Stimulated activated CD4-positive, alpha-beta T cell treated with anti-CD3 and anti-CD28 coated beads, Interleukin-4, amount 100 ng/mL, for 4 hours (primary cell): ENCODE data around the gene OR1F1.
"Not testable (repeated sequence)": the region's sequence is repeated elsewhere in the genome, so short reads cannot be mapped to it uniquely, and the experiment has no call there.

Experiments
- DNase-seq, 2 experiments: peaks; one replicate each; pipeline ENCODE4 v3.0.0-alpha.2; 2020

The OR1F1 gene

GRCh38 chr16:3187798-3188674, at the start of gene OR1F1:
TSS of gene OR1F1 (plus strand) at chr16:3188204.
- DNase-seq = peak; percentile 45 to 58

- DNase-seq = no peak
Measured at GRCh38 chr16:3138342-3138741, 49.7 kb upstream of the OR1F1 start.

DNA sequence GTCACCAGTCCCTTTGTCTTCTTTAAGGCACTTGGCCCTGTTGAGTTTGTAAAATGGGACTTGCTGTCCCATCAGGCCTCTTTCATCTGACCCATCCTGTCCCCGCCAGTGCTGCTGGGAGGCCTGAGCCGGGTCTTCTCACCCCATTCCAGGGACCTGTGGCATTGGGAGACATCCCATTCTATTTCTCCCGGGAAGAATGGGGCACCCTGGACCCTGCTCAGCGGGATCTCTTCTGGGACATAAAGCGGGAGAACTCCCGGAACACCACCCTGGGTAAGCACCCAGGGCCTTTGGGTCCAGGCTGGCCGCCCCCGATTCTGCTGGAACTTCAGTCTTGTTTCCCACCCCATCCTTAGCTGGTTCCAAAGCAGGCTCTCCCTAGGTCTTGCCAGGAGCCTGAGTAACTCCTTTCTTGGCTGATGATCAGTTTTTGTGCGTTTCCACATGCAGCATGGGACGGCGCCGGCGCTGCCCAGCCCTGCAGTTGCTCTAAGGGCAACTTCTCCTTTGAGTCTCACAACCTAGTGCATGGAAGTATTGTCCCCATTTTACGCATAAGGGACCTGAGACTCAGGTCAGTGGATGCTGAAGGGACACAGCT, 49.1 kb upstream of the OR1F1 start:
- no peak for DNase-seq

GRCh38 chr16:3139561-3139960, 48.4 kb upstream of the OR1F1 start:
- DNase-seq = not testable (repeated sequence)

- DNase-seq = no peak
Measured at GRCh38 chr16:3140603-3141427, 47.2 kb upstream of the OR1F1 start.

DNA sequence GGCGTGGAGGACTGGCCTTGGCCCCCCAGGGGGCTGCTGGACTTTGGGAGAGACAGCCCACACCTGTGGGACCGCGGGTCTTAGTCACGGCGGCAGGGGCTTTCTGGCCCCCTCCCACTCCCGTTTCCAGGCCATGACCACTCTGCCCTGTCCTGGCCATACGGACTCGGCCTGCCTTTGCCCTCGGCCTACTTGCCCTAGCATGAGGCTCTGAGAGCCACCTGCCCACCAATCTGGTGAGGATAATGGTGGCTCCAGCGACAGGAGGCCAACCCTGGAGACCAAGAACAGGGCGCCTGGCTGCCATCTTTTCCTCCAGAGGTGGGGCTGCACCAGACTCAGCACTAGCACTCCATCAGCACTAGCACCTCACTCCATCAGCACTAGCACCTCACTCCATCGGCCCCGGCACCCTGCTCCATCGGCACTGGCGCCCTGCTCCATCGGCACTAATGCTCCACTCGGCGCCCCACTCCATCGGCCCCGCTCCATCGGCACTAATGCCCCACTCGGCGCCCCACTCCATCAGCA, 46.2 kb upstream of the OR1F1 start:
- DNase-seq = no peak

- DNase-seq = no peak
Measured at GRCh38 chr16:3142327-3142726, 45.7 kb upstream of the OR1F1 start.

- no peak for DNase-seq
Measured at GRCh38 chr16:3142770-3143169, 45.2 kb upstream of the OR1F1 start.

- DNase-seq = no peak
Measured at GRCh38 chr16:3143189-3143588, 44.8 kb upstream of the OR1F1 start.

- no peak for DNase-seq
Measured at GRCh38 chr16:3143598-3144320, 44.2 kb upstream of the OR1F1 start.

GRCh38 chr16:3144321-3144983, 43.6 kb upstream of the OR1F1 start:
- no peak for DNase-seq

DNA sequence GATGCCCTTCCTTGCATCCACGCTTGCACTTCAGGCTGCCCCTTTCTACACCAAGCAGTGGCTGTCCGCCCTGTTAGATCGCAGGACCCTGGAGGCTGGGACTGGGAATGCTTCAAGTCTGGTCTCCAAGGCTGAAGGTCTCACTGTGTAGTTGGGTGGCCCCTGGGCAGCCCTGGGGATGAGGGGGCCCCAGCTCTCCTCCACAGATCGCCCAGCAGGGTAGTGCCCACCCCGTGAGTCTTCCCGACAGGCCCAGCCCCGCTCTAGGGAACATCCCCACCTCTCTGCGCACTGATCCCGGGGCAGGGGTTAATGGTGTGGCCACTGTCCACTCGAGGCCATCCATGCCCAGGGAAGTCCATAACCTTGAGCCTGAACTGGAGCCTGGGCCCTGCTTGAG, 42.9 kb upstream of the OR1F1 start:
- DNase-seq = no peak

GRCh38 chr16:3145660-3146059, 42.3 kb upstream of the OR1F1 start:
- no peak for DNase-seq

DNA sequence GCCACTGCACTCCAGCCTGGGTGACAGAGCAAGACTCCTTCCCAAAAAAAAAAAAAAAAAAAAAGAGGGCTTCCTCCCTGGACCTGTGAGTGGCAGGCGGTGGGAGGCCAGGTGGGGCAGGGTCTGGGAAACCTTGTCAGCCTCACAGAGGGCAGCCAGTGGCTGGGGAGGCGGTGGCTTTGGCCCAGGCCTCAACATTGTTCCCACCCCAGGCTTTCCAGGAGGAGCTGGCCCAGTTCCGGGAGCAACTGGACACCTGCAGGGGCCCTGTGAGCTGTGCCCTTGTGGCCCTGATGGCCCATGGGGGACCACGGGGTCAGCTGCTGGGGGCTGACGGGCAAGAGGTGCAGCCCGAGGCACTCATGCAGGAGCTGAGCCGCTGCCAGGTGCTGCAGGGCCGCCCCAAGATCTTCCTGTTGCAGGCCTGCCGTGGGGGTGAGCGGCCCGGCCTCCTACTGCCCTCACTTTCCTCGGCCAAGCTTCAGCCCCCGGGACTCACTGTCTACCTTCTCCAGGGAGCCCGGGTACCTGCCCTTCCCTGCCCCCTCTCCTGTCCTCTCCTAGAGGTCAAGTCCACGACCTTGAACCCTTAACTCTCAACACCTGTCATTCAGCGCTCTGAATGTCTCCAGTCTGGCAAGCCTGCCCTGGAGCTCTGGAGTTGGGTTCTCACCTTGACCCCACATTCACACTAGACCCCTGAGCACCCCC, 40.8 kb upstream of the OR1F1 start:
- DNase-seq = no peak

- no peak for DNase-seq
Measured at GRCh38 chr16:3147757-3148104, 40.3 kb upstream of the OR1F1 start.

DNA sequence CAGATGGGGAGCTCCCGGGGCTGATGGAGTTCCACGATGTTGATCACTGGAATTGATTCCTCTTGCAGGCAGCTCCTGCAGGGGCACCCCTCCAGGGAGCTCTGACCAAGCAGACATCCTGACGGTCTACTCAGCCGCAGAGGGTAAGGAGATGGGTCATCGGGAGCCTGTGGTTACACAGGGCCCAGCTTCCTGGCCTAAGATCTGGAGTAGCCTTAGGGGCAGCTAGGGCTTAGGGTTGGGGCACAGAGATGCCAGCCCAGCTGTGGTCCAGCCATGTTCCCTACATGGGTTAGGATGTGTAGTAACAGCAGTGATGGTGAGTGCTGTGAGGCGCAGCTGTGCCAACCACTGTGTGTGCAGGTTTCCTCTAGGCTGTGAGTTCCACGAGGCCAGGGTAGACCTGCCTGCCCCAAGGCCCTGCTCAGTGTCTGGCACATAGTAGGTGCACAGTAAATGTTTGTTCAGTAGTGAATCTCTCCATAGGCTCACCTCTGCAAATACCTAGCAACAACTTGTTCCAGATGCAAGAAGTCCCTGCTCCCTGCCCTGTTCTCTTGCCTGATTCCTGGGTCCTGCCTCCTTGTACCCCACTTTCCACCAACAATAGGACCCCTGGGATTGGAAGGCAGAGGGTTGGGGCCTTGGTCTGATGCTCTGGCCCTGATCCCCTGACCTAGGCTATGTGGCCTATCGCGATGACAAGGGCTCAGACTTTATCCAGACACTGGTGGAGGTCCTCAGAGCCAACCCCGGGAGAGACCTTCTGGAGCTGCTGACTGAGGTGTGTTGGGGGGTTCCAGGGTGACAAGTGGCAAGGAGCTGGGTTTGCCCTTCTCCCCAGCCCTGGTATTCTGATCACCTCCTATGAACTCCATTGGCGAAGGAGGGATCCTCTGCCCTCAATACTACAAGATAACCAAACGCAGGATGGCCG, 39.5 kb upstream of the OR1F1 start:
- no peak for DNase-seq

DNA sequence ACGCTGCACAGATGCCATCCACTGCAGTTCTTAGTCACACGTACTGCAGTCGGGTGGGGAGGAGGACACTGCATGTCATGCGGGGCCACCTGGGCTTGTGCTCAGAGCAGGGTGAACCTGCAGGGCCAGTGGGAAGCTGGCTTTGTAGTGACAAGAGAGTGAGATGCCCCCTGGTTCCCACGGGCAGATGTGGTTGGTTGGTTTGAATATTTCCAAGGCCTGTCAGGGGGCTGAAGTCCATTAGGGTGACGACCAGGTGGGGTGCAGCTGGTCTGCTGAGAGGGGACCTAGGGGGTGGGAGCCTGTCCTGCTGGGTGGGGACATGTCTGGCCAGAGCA, 38.8 kb upstream of the OR1F1 start:
- DNase-seq = no peak

DNA sequence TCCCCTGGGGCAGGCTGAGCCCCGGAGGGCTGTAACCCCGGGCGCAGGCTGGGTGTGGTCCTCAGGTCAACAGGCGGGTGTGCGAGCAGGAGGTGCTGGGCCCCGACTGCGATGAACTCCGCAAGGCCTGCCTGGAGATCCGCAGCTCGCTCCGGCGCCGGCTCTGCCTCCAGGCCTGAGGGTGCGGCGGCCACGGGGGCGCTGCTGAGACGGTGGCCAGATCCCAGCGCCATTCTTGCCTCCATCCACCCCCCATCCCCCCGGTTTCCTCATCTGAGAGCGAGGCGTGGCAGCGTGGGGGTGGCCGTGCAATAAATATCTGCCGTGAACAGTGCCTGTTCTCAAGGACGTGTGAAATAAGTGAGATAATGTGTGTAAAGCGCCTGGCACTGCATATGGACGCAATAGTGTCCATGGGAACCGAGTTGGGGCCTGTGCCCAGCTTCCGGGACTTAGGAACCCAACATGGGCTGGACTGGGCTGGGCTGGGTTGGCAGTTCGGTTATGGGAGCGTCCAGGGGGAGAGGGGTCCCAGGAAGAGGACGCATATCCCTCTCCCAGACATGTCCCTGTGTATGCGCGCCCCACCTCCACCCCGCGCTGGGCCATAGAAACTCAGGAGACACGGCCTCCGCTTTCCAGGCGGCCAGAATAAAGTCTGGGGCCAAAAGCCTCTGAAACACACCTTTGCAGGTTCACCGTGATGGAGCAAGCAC, 38.2 kb upstream of the OR1F1 start:
- peak; percentile 27 to 54 for DNase-seq

GRCh38 chr16:3150346-3151218, 37.4 kb upstream of the OR1F1 start:
- DNase-seq = peak; percentile 96 to 98
